Measurements from ENCODE around the gene RAX2. TPM values are rescaled to one million over a fixed set of nuclear protein-coding genes. Genes with fewer than 3 reads are reported as not detected.

RAX2 gene
- total and polyA plus RNA-seq, 10 of the 15 experiments (the other 5 are each of a cell fraction or from before 2014, with no cell fraction given): not detected

- TF ChIP-seq CREB1 (IDR thresholded peaks at IDR 0.05; ENCODE audit: low read depth): no peak
Observed at GRCh38 chr19:3732108-3732507, 39.9 kb downstream of the RAX2 start (continued).

DNA sequence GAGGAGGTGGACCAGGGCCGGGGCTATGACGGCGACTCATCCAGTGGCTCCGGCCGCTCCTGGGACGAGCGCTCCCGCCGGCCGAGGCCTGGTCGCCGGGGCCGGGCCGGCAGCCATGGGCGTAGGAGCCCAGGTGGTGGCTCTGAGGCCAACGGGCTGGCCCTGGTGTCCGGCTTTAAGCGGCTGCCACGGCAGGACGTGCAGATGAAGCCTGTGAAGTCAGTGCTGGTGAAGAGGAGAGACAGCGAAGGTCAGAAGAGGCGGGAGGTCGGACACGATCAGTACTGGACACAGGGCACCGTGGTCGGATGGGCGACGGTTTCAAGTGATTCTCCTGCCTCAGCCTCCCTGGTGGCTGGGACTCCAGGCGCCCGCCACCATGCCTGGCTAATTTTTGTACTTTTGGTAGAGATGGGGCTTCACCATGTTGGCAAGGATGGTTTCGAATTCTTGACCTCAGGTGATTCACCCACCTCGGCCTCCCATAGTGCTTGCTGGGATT lies 41.5 kb downstream of the RAX2 start:
- ChIA-PET SMC1A (ENCODE audit: uncharacterized antibody, unreplicated experiment) (no interaction called here), RAD21 (ENCODE audit: unreplicated experiment) (no interaction called here), POLR2A (interaction anchor here (0.6 kb wide), 1 partner anchor 943 kb away, joined by 4 read pairs; no protein-coding TSS in a partner anchor), CTCF (no interaction called here)
- H3K4me2 ChIP-seq (ENCODE audit: control insufficient read depth, insufficient read depth): no peak overlapping the region
- DNase-seq (ENCODE audit: low read depth, low spot score) (no peak), ATAC-seq (no peak), FAIRE-seq (no peak)
- H3K9me3 ChIP-seq (replicated peaks; ENCODE audit: control insufficient read depth, insufficient read depth, low read length): no peaks in the 10 kb centered on the region
- in situ Hi-C loops (cut with MboI) (no loop called here), intact Hi-C loops (cut with micrococcal nuclease; ENCODE audit: unreplicated experiment) (no loop called here)
- H2AFZ ChIP-seq (ENCODE audit: control insufficient read depth, low read depth, low read length): no peak overlapping the region
- BruUV-seq (replicated peaks): no TSS peak
- H3K79me2 ChIP-seq (ENCODE audit: control insufficient read depth, insufficient read depth, low read length): no peaks in the 10 kb centered on the region
- no peaks in the 10 kb centered on the region for H3K27me3 ChIP-seq (replicated peaks in 1 of 2; ENCODE audit: control insufficient read depth in 2 of 2, insufficient read depth in 2 of 2, low read length in 1 of 2)
- no peaks in the 10 kb centered on the region for H3K36me3 ChIP-seq (ENCODE audit: control insufficient read depth in 2 of 2, insufficient read depth in 2 of 2, low read length in 1 of 2)
- WGBS (ENCODE audit: insufficient coverage, insufficient replicate concordance, low lambda C conversion rate, missing lambda C conversion rate): 60% methylated on average over 32 of the region's 32 CpGs
- no peak overlapping the region for H3K27ac ChIP-seq (ENCODE audit: control insufficient read depth, insufficient read depth)
- no peaks in the 10 kb centered on the region for H3K4me1 ChIP-seq (ENCODE audit: control insufficient read depth, insufficient read depth, low read length)
- no peak overlapping the region for H3K4me3 ChIP-seq
- H4K20me1 ChIP-seq (ENCODE audit: control insufficient read depth, insufficient read depth): no peaks in the 10 kb centered on the region
- H3K9ac ChIP-seq (ENCODE audit: control insufficient read depth, insufficient read depth, low read length): no peak overlapping the region
- TF ChIP-seq ZBTB40 (IDR thresholded peaks at IDR 0.05; ENCODE audit: borderline replicate concordance) (no peak), CUX1 (IDR thresholded peaks at IDR 0.05; ENCODE audit: insufficient replicate concordance, low read depth, low read length) (no peak), WRNIP1 (IDR thresholded peaks at IDR 0.05; ENCODE audit: borderline replicate concordance, low read depth, low read length) (no peak), NFYA (IDR thresholded peaks at IDR 0.05; ENCODE audit: borderline replicate concordance, low read depth, low read length) (no peak), PML (IDR thresholded peaks at IDR 0.05; ENCODE audit: low read length) (no peak), CREB1 (IDR thresholded peaks at IDR 0.05; ENCODE audit: low read depth) (no peak), RB1 (IDR thresholded peaks at IDR 0.05; ENCODE audit: borderline replicate concordance) (no peak), KDM1A (IDR thresholded peaks at IDR 0.05; ENCODE audit: borderline replicate concordance) (no peak)
- TF ChIP-seq, protein P1, sequence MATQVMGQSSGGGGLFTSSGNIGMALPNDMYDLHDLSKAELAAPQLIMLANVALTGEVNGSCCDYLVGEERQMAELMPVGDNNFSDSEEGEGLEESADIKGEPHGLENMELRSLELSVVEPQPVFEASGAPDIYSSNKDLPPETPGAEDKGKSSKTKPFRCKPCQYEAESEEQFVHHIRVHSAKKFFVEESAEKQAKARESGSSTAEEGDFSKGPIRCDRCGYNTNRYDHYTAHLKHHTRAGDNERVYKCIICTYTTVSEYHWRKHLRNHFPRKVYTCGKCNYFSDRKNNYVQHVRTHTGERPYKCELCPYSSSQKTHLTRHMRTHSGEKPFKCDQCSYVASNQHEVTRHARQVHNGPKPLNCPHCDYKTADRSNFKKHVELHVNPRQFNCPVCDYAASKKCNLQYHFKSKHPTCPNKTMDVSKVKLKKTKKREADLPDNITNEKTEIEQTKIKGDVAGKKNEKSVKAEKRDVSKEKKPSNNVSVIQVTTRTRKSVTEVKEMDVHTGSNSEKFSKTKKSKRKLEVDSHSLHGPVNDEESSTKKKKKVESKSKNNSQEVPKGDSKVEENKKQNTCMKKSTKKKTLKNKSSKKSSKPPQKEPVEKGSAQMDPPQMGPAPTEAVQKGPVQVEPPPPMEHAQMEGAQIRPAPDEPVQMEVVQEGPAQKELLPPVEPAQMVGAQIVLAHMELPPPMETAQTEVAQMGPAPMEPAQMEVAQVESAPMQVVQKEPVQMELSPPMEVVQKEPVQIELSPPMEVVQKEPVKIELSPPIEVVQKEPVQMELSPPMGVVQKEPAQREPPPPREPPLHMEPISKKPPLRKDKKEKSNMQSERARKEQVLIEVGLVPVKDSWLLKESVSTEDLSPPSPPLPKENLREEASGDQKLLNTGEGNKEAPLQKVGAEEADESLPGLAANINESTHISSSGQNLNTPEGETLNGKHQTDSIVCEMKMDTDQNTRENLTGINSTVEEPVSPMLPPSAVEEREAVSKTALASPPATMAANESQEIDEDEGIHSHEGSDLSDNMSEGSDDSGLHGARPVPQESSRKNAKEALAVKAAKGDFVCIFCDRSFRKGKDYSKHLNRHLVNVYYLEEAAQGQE (IDR thresholded peaks at IDR 0.05; ENCODE audit: low read depth, low read length): no peak
